Measurements from ENCODE around the gene CDH26. TPM values are rescaled to one million over a fixed set of nuclear protein-coding genes. Genes with fewer than 3 reads are reported as not detected.

CDH26 gene
- total RNA-seq, 1 donor from 2014 or later: not detected

DNA sequence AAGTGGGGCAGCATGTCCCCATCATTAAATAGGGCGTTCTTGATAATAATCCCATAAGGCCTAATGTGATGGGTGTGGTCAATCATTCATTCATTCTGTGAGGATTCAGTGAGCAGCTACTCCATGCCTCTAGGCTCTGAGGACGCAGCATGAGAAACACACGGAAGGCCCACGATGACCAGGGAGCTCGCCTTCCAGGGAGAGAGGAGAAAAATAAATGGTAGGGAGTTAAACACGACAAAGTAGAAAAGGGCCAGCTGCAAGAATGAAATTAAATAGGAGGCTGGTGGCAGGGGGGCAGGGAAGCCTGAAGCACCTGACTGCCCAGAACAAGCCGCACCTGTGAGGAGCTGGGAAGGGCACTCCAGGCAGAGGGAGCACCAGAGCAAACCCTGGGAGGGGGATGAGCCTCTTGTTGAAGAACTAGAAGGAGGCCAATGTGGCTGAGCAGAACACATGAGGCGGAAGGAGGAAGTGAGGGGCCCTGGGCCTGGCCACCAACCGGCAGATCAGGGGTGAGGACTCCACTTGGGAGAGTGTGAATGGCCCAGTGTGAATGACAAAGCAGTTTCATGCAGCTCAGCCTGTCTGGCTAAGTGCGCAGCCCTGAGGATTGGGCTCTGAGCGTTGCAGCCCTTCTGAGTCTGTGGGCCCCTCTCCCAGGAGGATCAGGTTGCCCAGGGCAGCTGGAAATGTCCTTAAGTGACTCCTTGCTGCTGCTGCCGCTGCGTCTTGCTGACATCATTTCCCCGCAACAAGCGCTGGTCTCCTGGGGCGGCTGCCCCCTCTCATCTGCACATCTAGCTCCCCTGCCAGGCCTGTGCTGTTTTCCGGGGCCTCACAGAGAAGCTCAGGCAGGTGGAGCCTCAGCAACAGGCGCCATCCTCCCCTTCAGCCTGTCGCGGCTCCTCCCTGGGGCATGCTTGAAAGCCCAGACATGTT lies 99.9 kb downstream of the CDH26 start:
- peaks cover 35% of the 10 kb centered on the region for H3K4me1 Mint-ChIP-seq (ENCODE audit: low read depth)
- DNase-seq (ENCODE audit: low spot score): no peak
- peaks cover 2% of the 10 kb centered on the region for H3K27me3 Mint-ChIP-seq (ENCODE audit: low read depth)
- H3K36me3 Mint-ChIP-seq (ENCODE audit: low read depth): no peaks in the 10 kb centered on the region
- TF ChIP-seq, protein P1, sequence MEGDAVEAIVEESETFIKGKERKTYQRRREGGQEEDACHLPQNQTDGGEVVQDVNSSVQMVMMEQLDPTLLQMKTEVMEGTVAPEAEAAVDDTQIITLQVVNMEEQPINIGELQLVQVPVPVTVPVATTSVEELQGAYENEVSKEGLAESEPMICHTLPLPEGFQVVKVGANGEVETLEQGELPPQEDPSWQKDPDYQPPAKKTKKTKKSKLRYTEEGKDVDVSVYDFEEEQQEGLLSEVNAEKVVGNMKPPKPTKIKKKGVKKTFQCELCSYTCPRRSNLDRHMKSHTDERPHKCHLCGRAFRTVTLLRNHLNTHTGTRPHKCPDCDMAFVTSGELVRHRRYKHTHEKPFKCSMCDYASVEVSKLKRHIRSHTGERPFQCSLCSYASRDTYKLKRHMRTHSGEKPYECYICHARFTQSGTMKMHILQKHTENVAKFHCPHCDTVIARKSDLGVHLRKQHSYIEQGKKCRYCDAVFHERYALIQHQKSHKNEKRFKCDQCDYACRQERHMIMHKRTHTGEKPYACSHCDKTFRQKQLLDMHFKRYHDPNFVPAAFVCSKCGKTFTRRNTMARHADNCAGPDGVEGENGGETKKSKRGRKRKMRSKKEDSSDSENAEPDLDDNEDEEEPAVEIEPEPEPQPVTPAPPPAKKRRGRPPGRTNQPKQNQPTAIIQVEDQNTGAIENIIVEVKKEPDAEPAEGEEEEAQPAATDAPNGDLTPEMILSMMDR (IDR thresholded peaks at IDR 0.05): no peak
- H3K9me3 Mint-ChIP-seq (ENCODE audit: low read depth): no peaks in the 10 kb centered on the region
- no peak overlapping the region for H3K4me3 Mint-ChIP-seq (ENCODE audit: unreplicated experiment)
- H3K27ac Mint-ChIP-seq (ENCODE audit: unreplicated experiment): peak overlapping the region; percentile 60

- TF ChIP-seq, protein P1 (IDR thresholded peaks at IDR 0.05): no peak
- Mint-ChIP-seq H3K36me3 (ENCODE audit: low read depth) (no peaks in the 10 kb centered on the region), H3K9me3 (ENCODE audit: low read depth) (no peaks in the 10 kb centered on the region), H3K4me1 (ENCODE audit: low read depth) (peaks cover 42% of the 10 kb centered on the region), H3K27ac (ENCODE audit: unreplicated experiment) (peak overlapping the region; percentile 29), H3K4me3 (ENCODE audit: unreplicated experiment) (no peak overlapping the region), H3K27me3 (ENCODE audit: low read depth) (no peaks in the 10 kb centered on the region)
- DNase-seq (ENCODE audit: low spot score): no peak
These were observed 100.7 kb downstream of the CDH26 start for GRCh38 chr20:60058879-60059278.

DNA sequence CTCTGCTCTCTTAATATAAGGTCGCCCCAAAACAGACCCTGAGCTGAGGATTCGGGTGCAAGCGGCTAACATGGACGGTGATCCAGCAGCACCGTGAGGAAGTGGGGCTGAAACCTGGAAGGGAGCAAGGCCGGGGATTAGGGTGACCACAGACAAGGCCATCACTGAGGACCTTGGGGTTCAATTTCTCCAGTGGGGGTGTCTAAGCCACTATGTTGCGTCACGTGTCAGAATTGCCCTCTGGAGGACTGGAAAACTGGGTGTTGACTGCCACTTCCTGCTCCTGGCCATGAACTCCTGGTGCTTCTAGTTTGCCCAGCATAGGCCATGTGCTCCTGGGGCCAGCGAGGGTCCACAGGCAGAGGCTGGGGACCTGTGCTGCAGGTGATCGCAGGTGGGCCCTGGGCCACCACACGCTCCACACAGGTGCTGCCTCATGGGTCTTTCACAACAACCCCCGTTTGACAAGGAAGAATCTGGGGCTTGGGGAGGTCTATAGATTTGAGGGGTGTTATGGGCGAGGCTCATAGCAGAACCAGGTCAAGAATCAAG lies 101.9 kb downstream of the CDH26 start:
- Mint-ChIP-seq H3K4me1 (ENCODE audit: low read depth) (peaks cover 43% of the 10 kb centered on the region), H3K36me3 (ENCODE audit: low read depth) (no peaks in the 10 kb centered on the region), H3K27ac (ENCODE audit: unreplicated experiment) (no peak overlapping the region), H3K27me3 (ENCODE audit: low read depth) (no peaks in the 10 kb centered on the region), H3K9me3 (ENCODE audit: low read depth) (no peaks in the 10 kb centered on the region), H3K4me3 (ENCODE audit: unreplicated experiment) (no peak overlapping the region)
- DNase-seq (ENCODE audit: low spot score): no peak
- TF ChIP-seq, protein P1 (IDR thresholded peaks at IDR 0.05): no peak

DNA sequence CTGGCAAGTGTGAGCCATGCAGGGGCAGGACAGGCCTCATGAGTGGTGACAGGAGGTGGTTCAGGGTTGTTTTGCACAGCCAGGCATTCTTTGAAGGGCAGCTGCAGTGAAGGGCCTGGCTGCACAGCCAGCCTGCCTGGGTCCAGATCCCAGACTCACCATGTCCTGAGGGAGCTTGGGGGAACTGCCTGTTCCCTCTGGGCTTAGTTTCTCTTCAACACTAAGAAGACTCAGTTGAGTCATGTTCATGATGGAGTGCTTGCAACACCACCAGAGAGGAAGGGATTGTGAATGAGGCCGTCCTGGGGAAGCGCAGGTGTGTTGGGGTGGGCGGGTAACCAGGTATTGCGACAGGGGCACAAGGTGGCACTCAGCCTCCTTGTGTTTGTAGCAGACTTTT lies 102.4 kb downstream of the CDH26 start:
- no peaks in the 10 kb centered on the region for H3K27me3 Mint-ChIP-seq (ENCODE audit: low read depth)

DNA sequence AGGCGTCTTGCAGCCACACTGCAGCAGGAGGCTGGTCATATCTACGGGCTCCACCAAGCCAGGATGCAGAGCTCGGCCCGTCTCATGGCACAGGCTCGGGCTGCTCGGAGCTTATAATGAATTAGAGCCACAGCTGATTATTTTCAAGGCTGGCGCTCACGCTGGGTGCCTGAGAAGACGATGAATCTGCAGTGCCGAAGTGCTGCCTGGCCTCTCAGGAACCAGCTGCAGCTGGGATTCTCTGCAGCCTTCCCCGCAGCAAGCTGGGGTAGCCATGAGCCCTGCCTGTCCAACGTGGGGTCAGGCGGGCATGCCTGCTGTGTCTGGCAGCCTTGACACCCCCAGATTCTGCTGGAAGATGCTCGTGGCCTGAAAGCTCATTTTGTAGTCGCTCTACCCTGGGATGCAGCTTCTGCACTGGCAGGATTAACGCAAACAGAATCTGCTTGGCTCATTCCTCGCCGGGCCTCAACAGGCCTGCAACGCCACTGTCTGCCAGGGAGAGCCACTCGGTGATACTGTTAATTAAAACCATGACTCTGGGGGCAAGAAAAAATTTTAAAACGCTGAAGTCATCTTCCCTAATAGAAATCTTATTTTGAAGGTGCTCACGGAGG lies 104.3 kb downstream of the CDH26 start:
- peak overlapping the region; percentile 20 for H3K4me3 Mint-ChIP-seq (ENCODE audit: unreplicated experiment)
- peaks cover 4% of the 10 kb centered on the region for H3K27me3 Mint-ChIP-seq (ENCODE audit: low read depth)
- no peak for DNase-seq (ENCODE audit: low spot score)
- H3K27ac Mint-ChIP-seq (ENCODE audit: unreplicated experiment): peak overlapping the region; percentile 87
- no peaks in the 10 kb centered on the region for H3K36me3 Mint-ChIP-seq (ENCODE audit: low read depth)
- TF ChIP-seq, protein P1 (IDR thresholded peaks at IDR 0.05): no peak
- H3K9me3 Mint-ChIP-seq (ENCODE audit: low read depth): no peaks in the 10 kb centered on the region
- H3K4me1 Mint-ChIP-seq (ENCODE audit: low read depth): peaks cover 42% of the 10 kb centered on the region

More for the DNA sequence above, 102.4 kb downstream of the CDH26 start:
- Mint-ChIP-seq H3K36me3 (ENCODE audit: low read depth) (no peaks in the 10 kb centered on the region), H3K9me3 (ENCODE audit: low read depth) (no peaks in the 10 kb centered on the region), H3K4me1 (ENCODE audit: low read depth) (peaks cover 43% of the 10 kb centered on the region), H3K27ac (ENCODE audit: unreplicated experiment) (no peak overlapping the region), H3K4me3 (ENCODE audit: unreplicated experiment) (no peak overlapping the region)
- TF ChIP-seq, protein P1 (IDR thresholded peaks at IDR 0.05): no peak
- DNase-seq (ENCODE audit: low spot score): no peak

All from chondrocyte (in vitro differentiated cells).